K562 (cell line): ENCODE measurements around the gene PRR30. TPM values are rescaled to one million over a fixed set of nuclear protein-coding genes. Genes with fewer than 3 reads are reported as not detected.

Experiments
- ATAC-seq: fragments of 200-7000 bp; cut with Tn5 transposase; 3 replicates; pipeline ENCODE4 v1.9.1; 2020; ENCODE audit warnings: moderate library complexity
- BruUV-seq: library from RNA; stranded (reverse); fragments of 400-500 nt; replicated peaks from 2 replicates; lab custom pipeline; 2021; lab: Mats Ljungman, UMichigan
- CTCF ChIA-PET: fragments of 300-600 bp; formaldehyde crosslinking; extraction: SDS; loops from one replicate; lab custom pipeline; 2021; ENCODE audit warnings: low intra/inter-chr PET ratio; lab: Yijun Ruan, JAX
- POLR2A ChIA-PET: fragments of 300-600, 350-650 bp; sonication (Branson Sonifier 250); formaldehyde crosslinking; extraction: SDS; loops from one replicate; lab custom pipeline; 2021; ENCODE audit warnings: antibody characterized with exemption, inconsistent platforms; lab: Yijun Ruan, JAX
- DNase-seq, 4 experiments: peaks; one replicate each; pipeline versions ENCODE4 v3.0.0 to v3.0.0-alpha.2; 2011 to 2018; ENCODE audit warnings: low spot score in 3 of 4, mixed read lengths in 3 of 4; ENCODE audit errors: extremely low read depth in 1 of 4
- FAIRE-seq: peaks from 2 replicates; lab custom pipeline; 2011; peaks lifted over from hg19 to GRCh38; lab: Jason Lieb, UNC
- H2AFZ ChIP-seq: 2 replicates; pipeline ENCODE4 v1.6.0; 2011; ENCODE audit warnings: low read depth, low read length, control low read depth, inconsistent platforms
- H3K27ac ChIP-seq: fragments of 200-600 bp; 3 replicates; pipeline ENCODE4 v1.8.0; 2011; ENCODE audit warnings: low read depth, mild to moderate bottlenecking, control low read depth, inconsistent platforms, low read length, moderate library complexity, mixed read lengths; ENCODE audit errors: extremely low read depth
- H3K27me3 ChIP-seq, 2 experiments: fragments of 300-600 bp in 1 of 2; 2 replicates in 1 of 2; 3 replicates in 1 of 2; pipeline versions ENCODE4 v1.6.0 to v1.8.0; 2011; ENCODE audit warnings: inconsistent platforms in 2 of 2, low read length in 2 of 2, mild to moderate bottlenecking in 1 of 2, mixed read lengths in 1 of 2, moderate library complexity in 1 of 2; ENCODE audit not compliant: control insufficient read depth in 2 of 2, insufficient read depth in 2 of 2
- H3K36me3 ChIP-seq: fragments of 300-600 bp; 3 replicates; pipeline ENCODE4 v1.8.0; 2011; ENCODE audit warnings: mild to moderate bottlenecking, low read length, inconsistent platforms; ENCODE audit not compliant: control insufficient read depth, insufficient read depth
- H3K4me1 ChIP-seq, 2 experiments: fragments of 200-600 bp in 1 of 2; replicated peaks in 1 of 2; 2 replicates in 1 of 2; 3 replicates in 1 of 2; pipeline versions ENCODE4 v1.5.1 to v1.8.0; 2011; ENCODE audit warnings: inconsistent platforms in 2 of 2, low read length in 2 of 2, mild to moderate bottlenecking in 1 of 2, mixed read lengths in 1 of 2, moderate library complexity in 1 of 2; ENCODE audit not compliant: control insufficient read depth in 2 of 2, insufficient read depth in 2 of 2
- H3K4me2 ChIP-seq: 2 replicates; pipeline ENCODE4 v1.6.1; 2011; ENCODE audit warnings: low read length, control low read depth, inconsistent platforms, mixed read lengths; ENCODE audit not compliant: insufficient read depth
- H3K4me3 ChIP-seq: fragments of 200-600 bp; sonication (generic), shearing (Covaris generic); 2 replicates; pipeline ENCODE4 v1.5.1; 2016; ENCODE audit warnings: control low read depth, inconsistent platforms
- H3K79me2 ChIP-seq: fragments of 200-600 bp; 3 replicates; pipeline ENCODE4 v1.8.0; 2011; ENCODE audit warnings: low read length, inconsistent platforms; ENCODE audit not compliant: control insufficient read depth, insufficient read depth
- H3K9ac ChIP-seq, 2 experiments: 2 replicates each; pipeline versions ENCODE4 v1.6.0 to v1.6.1; 2011; ENCODE audit warnings: low read depth in 2 of 2, low read length in 2 of 2, control low read depth in 1 of 2, inconsistent platforms in 1 of 2, mild to moderate bottlenecking in 1 of 2, mixed read lengths in 1 of 2; ENCODE audit not compliant: insufficient read depth in 1 of 2
- H3K9me1 ChIP-seq: one replicate; pipeline ENCODE4 v1.6.0; 2011; ENCODE audit warnings: inconsistent platforms, mild to moderate bottlenecking, low read length, moderate library complexity; ENCODE audit not compliant: control insufficient read depth, insufficient read depth
- H3K9me3 ChIP-seq: replicated peaks from 2 replicates; pipeline ENCODE4 v1.5.1; 2011; ENCODE audit warnings: low read depth, low read length, inconsistent platforms; ENCODE audit not compliant: control insufficient read depth, insufficient read depth
- H4K20me1 ChIP-seq: replicated peaks from 2 replicates; pipeline ENCODE4 v1.6.1; 2011; ENCODE audit warnings: low read length, inconsistent platforms, mixed read lengths; ENCODE audit not compliant: control insufficient read depth, insufficient read depth
- CREBBP ChIP-seq: IDR thresholded peaks from one replicate; pipeline ENCODE4 v1.6.1; 2012; ENCODE audit warnings: low read depth, mild to moderate bottlenecking, control low read depth, inconsistent platforms, low read length
- GTF2F1 ChIP-seq: IDR thresholded peaks from 2 replicates; pipeline ENCODE4 v1.6.1; 2011; ENCODE audit warnings: low read depth, low read length, improper control_type of control experiment
- HDGF ChIP-seq: fragments of 450-650 bp; IDR thresholded peaks from 2 replicates; pipeline ENCODE4 v1.6.1; 2016
- KLF13 ChIP-seq: fragments of 450-650 bp; IDR thresholded peaks from 2 replicates; pipeline ENCODE4 v1.6.1; 2016; ENCODE audit warnings: missing genetic modification characterization, low read depth, mild to moderate bottlenecking, missing compliant biosample characterization, moderate library complexity, borderline replicate concordance
- MTA2 ChIP-seq: fragments of 450-650 bp; IDR thresholded peaks from 2 replicates; pipeline ENCODE4 v1.6.1; 2016; ENCODE audit warnings: low read depth
- RBM25 ChIP-seq: fragments of 200-400 bp; formaldehyde crosslinking; IDR thresholded peaks from 2 replicates; pipeline ENCODE4 v1.6.1; 2018; ENCODE audit warnings: low read length, low read depth, moderate library complexity; ENCODE audit not compliant: severe bottlenecking
- SLC30A9 ChIP-seq: fragments of 250-450 bp; sonication (Bioruptor Pico); IDR thresholded peaks from 2 replicates; pipeline ENCODE4 v1.8.0; 2022; ENCODE audit warnings: mild to moderate bottlenecking, moderate library complexity
- SREBF1 ChIP-seq: fragments of 150-350 bp; IDR thresholded peaks from 2 replicates; pipeline ENCODE4 v1.6.1; 2014; ENCODE audit warnings: antibody characterized with exemption, low read depth, low read length, borderline replicate concordance
- TARDBP ChIP-seq: fragments of 450-650 bp; IDR thresholded peaks from 2 replicates; pipeline ENCODE4 v1.6.1; 2016
- ZNF143 ChIP-seq: sonication (generic); formaldehyde crosslinking; IDR thresholded peaks from 2 replicates; pipeline ENCODE4 v1.9.0; 2022; ENCODE audit warnings: mild to moderate bottlenecking, missing genetic modification reagents
- ZNF589 ChIP-seq: fragments of 200-800 bp; sonication (Bioruptor generic); IDR thresholded peaks from 2 replicates; pipeline ENCODE4 v1.6.1; 2016; ENCODE audit warnings: low read depth, missing genetic modification characterization, missing compliant biosample characterization
- ZNF785 ChIP-seq: fragments of 250-450 bp; sonication (Bioruptor Pico); IDR thresholded peaks from 2 replicates; pipeline ENCODE4 v1.4.0; 2020; ENCODE audit warnings: mild to moderate bottlenecking
- WGBS: fragments of 100-300 bp; shearing (Covaris generic); methylation state at CpG from one replicate; pipeline ENCODE4 v1.1.6; 2016; ENCODE audit warnings: low coverage, mixed read lengths; ENCODE audit not compliant: insufficient coverage; ENCODE audit errors: missing lambda C conversion rate; 5-methylcytosine and 5-hydroxymethylcytosine counted together
- in situ Hi-C: fragments of 300-500 bp; cut with MboI; formaldehyde crosslinking; loops from 4 replicates; pipeline ENCODE4 v1.15.0; 2018; ENCODE audit warnings: inconsistent platforms, mixed read lengths
- intact Hi-C: fragments of 100-400 bp; cut with micrococcal nuclease; formaldehyde crosslinking; loops from 2 replicates; pipeline ENCODE4 v1.14.2; 2022
- polyA plus RNA-seq, 8 experiments: library from polyadenylated mRNA; depleted of rRNA in 4 of 8; stranded (reverse) in 5 of 8; unstranded in 3 of 8; fragments of >200 nt; fragmentation: Nextera tagmentation in 2 of 8; fragmentation: Illumina TruSeq in 1 of 8; extraction: Ambion mirVana in 2 of 8; extraction: Trizol in 1 of 8; gene quantifications; 2 replicates each; pipeline versions ENCODE4 v1.2.1 to v1.2.3, GENCODE V29; 2011 to 2014; ENCODE audit warnings: inconsistent platforms in 1 of 8, missing spikeins in 1 of 8
- total RNA-seq, 7 experiments: library from RNA; depleted of rRNA in 6 of 7; stranded (reverse); fragments of >200 nt in 6 of 7; fragmentation: Illumina TruSeq in 2 of 7; extraction: Trizol in 2 of 7; gene quantifications; 2 replicates each; pipeline versions ENCODE4 v1.2.1 to v1.2.3, GENCODE V29; 2011 to 2021; ENCODE audit warnings: low replicate concordance in 1 of 7

PRR30 gene
- total and polyA plus RNA-seq, 9 of the 15 experiments (the other 6 are each of a cell fraction or from before 2014, with no cell fraction given), result not detected

- intact Hi-C loops, result loop anchor here (10.0 kb wide), 1 partner anchor 339 kb away; the partner anchor contains the start of gene DPYSL5
- ATAC-seq, result no peak
- DNase-seq, result no peak
- Histone ChIP-seq H3K27ac (no peak overlapping the region), H4K20me1 (no peaks in the 10 kb centered on the region), H3K9me3 (no peaks in the 10 kb centered on the region), H3K4me2 (no peak overlapping the region), H3K9ac (no peak overlapping the region), H3K4me3 (no peak overlapping the region), H3K9me1 (no peaks in the 10 kb centered on the region), H3K36me3 (no peaks in the 10 kb centered on the region), H3K27me3 (peaks cover 0 to 4% of the 10 kb centered on the region in 2 experiments; a peak in 1 of 5 replicates)
- WGBS, result 41% methylated on average over 4 of the region's 4 CpGs
- ChIA-PET CTCF (no interaction called here), POLR2A (no interaction called here)
- in situ Hi-C loops, result no loop called here
- no TSS peak for BruUV-seq
- no peak for FAIRE-seq
- no peak for TF ChIP-seq HDGF
- TF ChIP-seq SREBF1, result no peak
- no peak for TF ChIP-seq SLC30A9
- no peak for TF ChIP-seq KLF13 (tag)
- TF ChIP-seq TARDBP, result no peak
- TF ChIP-seq CREBBP, result no peak
- no peak for TF ChIP-seq ZNF143 (CRISPR knock-in tag)
- TF ChIP-seq RBM25, result no peak
- no peak for TF ChIP-seq GTF2F1
- no peak for TF ChIP-seq MTA2
- TF ChIP-seq ZNF785 (CRISPR knock-in tag), result no peak
- TF ChIP-seq ZNF589 (CRISPR knock-in tag), result no peak
- TF ChIP-seq, all 486 proteins: peak for 0
- Histone ChIP-seq H3K4me1 (peaks cover 0 to 10% of the 10 kb centered on the region in 2 experiments; a peak in 3 of 5 replicates), H2AFZ (peak overlapping the region; percentile 24; the same call in 1 of the 2 replicates), H3K79me2 (no peaks in the 10 kb centered on the region)
These were observed 44.9 kb upstream of the PRR30 start for GRCh38 chr2:27184115-27184514.
